Neural crest cell (in vitro differentiated cells): ENCODE data around the gene CDKN1A. TPM values are rescaled to one million over a fixed set of nuclear protein-coding genes. Genes with fewer than 3 reads are reported as not detected.

Experiments used
- DNase-seq: peaks from one replicate; pipeline ENCODE4 v3.0.0; 2021; ENCODE audit warnings: low read depth, mixed read lengths, low spot score
- H3K27ac Mint-ChIP-seq: one replicate; pipeline ENCODE4 v1.8.0; 2021; ENCODE audit warnings: mild to moderate bottlenecking, mixed read lengths; ENCODE audit not compliant: unreplicated experiment
- H3K27me3 Mint-ChIP-seq: 2 replicates; pipeline ENCODE4 v1.8.0; 2021; ENCODE audit warnings: low read depth, mild to moderate bottlenecking, mixed read lengths
- H3K36me3 Mint-ChIP-seq: 2 replicates; pipeline ENCODE4 v1.8.0; 2021; ENCODE audit warnings: low read depth, mild to moderate bottlenecking, mixed read lengths
- H3K4me1 Mint-ChIP-seq: 2 replicates; pipeline ENCODE4 v1.8.0; 2021; ENCODE audit warnings: mixed read lengths
- H3K4me3 Mint-ChIP-seq: one replicate; pipeline ENCODE4 v1.8.0; 2021; ENCODE audit warnings: mild to moderate bottlenecking, mixed read lengths
- H3K9me3 Mint-ChIP-seq: 2 replicates; pipeline ENCODE4 v1.8.0; 2021; ENCODE audit warnings: mixed read lengths
- CTCF ChIP-seq: fragments of 200-600 bp; sonication (generic); conservative IDR thresholded peaks from 2 replicates; pipeline ENCODE4 v1.5.0; 2021; ENCODE audit warnings: antibody characterized with exemption, mild to moderate bottlenecking
- total RNA-seq: library from RNA; stranded (reverse); gene quantifications from 2 replicates; pipeline ENCODE4 v1.2.1, GENCODE V29; 2021

CDKN1A gene
- total RNA-seq, 1 donor from 2014 or later = 12.5 TPM

- peak within 1 kb of the TSS; percentile 17 for H3K27ac Mint-ChIP-seq
- TF ChIP-seq CTCF = no peak
- peaks cover 2% of the 10 kb centered on the region for H3K9me3 Mint-ChIP-seq
- no peaks in the 10 kb centered on the region for H3K36me3 Mint-ChIP-seq
- DNase-seq = no peak
- peaks cover under 1% of the 10 kb centered on the region for H3K4me1 Mint-ChIP-seq
- no peak within 1 kb of the TSS for H3K4me3 Mint-ChIP-seq
- H3K27me3 Mint-ChIP-seq = no peaks in the 10 kb centered on the region
Observed at GRCh38 chr6:36697481-36697903, 19.0 kb downstream of the CDKN1A start, which contains the start of gene RAB44. RAB44 (plus strand) TSS chr6:36697826; CDS start chr6:36704236, 6,410 bp downstream.

GRCh38 chr6:36698196-36698595, 19.7 kb downstream of the CDKN1A start:
- Mint-ChIP-seq H3K9me3 (peaks cover 2% of the 10 kb centered on the region), H3K4me3 (no peak overlapping the region), H3K27me3 (no peaks in the 10 kb centered on the region), H3K27ac (peak overlapping the region; percentile 17), H3K4me1 (peaks cover 8% of the 10 kb centered on the region), H3K36me3 (no peaks in the 10 kb centered on the region)
- no peak for DNase-seq
- TF ChIP-seq CTCF = no peak

GRCh38 chr6:36698871-36699271, 20.4 kb downstream of the CDKN1A start:
- H3K36me3 Mint-ChIP-seq = no peaks in the 10 kb centered on the region
- no peak for DNase-seq
- TF ChIP-seq CTCF = no peak
- peaks cover 2% of the 10 kb centered on the region for H3K9me3 Mint-ChIP-seq
- no peaks in the 10 kb centered on the region for H3K27me3 Mint-ChIP-seq
- H3K27ac Mint-ChIP-seq = no peak overlapping the region
- peaks cover 9% of the 10 kb centered on the region for H3K4me1 Mint-ChIP-seq
- no peak overlapping the region for H3K4me3 Mint-ChIP-seq

GRCh38 chr6:36699348-36699747, 20.8 kb downstream of the CDKN1A start:
- no peaks in the 10 kb centered on the region for H3K36me3 Mint-ChIP-seq
- H3K4me1 Mint-ChIP-seq = peaks cover 9% of the 10 kb centered on the region
- H3K9me3 Mint-ChIP-seq = peaks cover 2% of the 10 kb centered on the region
- no peaks in the 10 kb centered on the region for H3K27me3 Mint-ChIP-seq
- no peak overlapping the region for H3K4me3 Mint-ChIP-seq
- no peak overlapping the region for H3K27ac Mint-ChIP-seq
- no peak for TF ChIP-seq CTCF
- DNase-seq = no peak

GRCh38 chr6:36700071-36700812, 21.7 kb downstream of the CDKN1A start:
- peaks cover 9% of the 10 kb centered on the region for H3K4me1 Mint-ChIP-seq
- no peak for DNase-seq
- no peak overlapping the region for H3K4me3 Mint-ChIP-seq
- H3K9me3 Mint-ChIP-seq = peaks cover 2% of the 10 kb centered on the region
- no peaks in the 10 kb centered on the region for H3K27me3 Mint-ChIP-seq
- no peaks in the 10 kb centered on the region for H3K36me3 Mint-ChIP-seq
- no peak for TF ChIP-seq CTCF
- no peak overlapping the region for H3K27ac Mint-ChIP-seq
